H1 (cell line): ENCODE measurements around the gene KIF3B. TPM values are rescaled to one million over a fixed set of nuclear protein-coding genes. Genes with fewer than 3 reads are reported as not detected.
A peak's percentile ranks its signal among the peaks of the same experiment; 100 is the strongest.

ENCODE experiments used
- ASH2L ChIP-seq: fragments of 200-600, 300-600 bp; sonication (generic); IDR thresholded peaks from one replicate; pipeline ENCODE4 v1.7.1; 2017; ENCODE audit warnings: low read length
- BRCA1 ChIP-seq: IDR thresholded peaks from 2 replicates; pipeline ENCODE4 v1.6.1; 2012; ENCODE audit warnings: low read depth, low read length, improper control_type of control experiment
- CHD1 ChIP-seq: IDR thresholded peaks from 2 replicates; pipeline ENCODE4 v1.6.1; 2012; ENCODE audit warnings: low read depth, low read length, improper control_type of control experiment
- CHD7 ChIP-seq: fragments of 300-600 bp; sonication (generic); IDR thresholded peaks from 2 replicates; pipeline ENCODE4 v1.7.1; 2012; ENCODE audit warnings: low read length, moderate library complexity, mild to moderate bottlenecking, inconsistent platforms; ENCODE audit not compliant: insufficient replicate concordance
- CREB1 ChIP-seq: IDR thresholded peaks from 2 replicates; pipeline ENCODE4 v1.6.1; 2012; ENCODE audit warnings: inconsistent platforms
- EP300 ChIP-seq, 2 experiments: IDR thresholded peaks; 1 replicate in 1 of 2; 2 replicates in 1 of 2; pipeline ENCODE4 v1.6.1; 2011 to 2012; ENCODE audit warnings: low read depth in 2 of 2, low read length in 2 of 2, mild to moderate bottlenecking in 2 of 2, borderline replicate concordance in 1 of 2, inconsistent platforms in 1 of 2, moderate library complexity in 1 of 2
- PHF8 ChIP-seq: fragments of 200-600 bp; sonication (generic); conservative IDR thresholded peaks from 2 replicates; pipeline ENCODE4 v1.7.1; 2012; ENCODE audit warnings: low read depth, mild to moderate bottlenecking, inconsistent platforms, low read length, moderate library complexity
- POU5F1 ChIP-seq: IDR thresholded peaks from 2 replicates; pipeline ENCODE4 v1.6.1; 2011; ENCODE audit warnings: low read depth, mild to moderate bottlenecking, low read length, moderate library complexity
- SIRT6 ChIP-seq: IDR thresholded peaks from one replicate; pipeline ENCODE4 v1.7.1; 2012; ENCODE audit warnings: low read length, inconsistent platforms
- SUZ12 ChIP-seq: fragments of 200-600 bp; sonication (generic); IDR thresholded peaks from 2 replicates; pipeline ENCODE4 v1.6.1; 2012; ENCODE audit warnings: mild to moderate bottlenecking, inconsistent platforms, low read length, moderate library complexity, mixed read lengths
- polyA plus RNA-seq, 7 experiments: library from polyadenylated mRNA; depleted of rRNA in 3 of 7; stranded (reverse) in 5 of 7; unstranded in 2 of 7; fragments of >200 nt in 5 of 7; fragments of 200-250 nt in 2 of 7; gene quantifications; 1 replicate in 5 of 7; 2 replicates in 1 of 7; 4 replicates in 1 of 7; pipeline versions ENCODE4 v1.2.1 to v1.2.3, GENCODE V29; 2011 to 2013; ENCODE audit warnings: missing spikeins in 2 of 7, mixed read lengths in 2 of 7
- total RNA-seq: library from RNA; stranded (reverse); fragmentation: NEBNext Ultra II Directional; extraction: Animal tissue kit (Norgen Biotek cat#: 25700); gene quantifications from 2 replicates; pipeline ENCODE4 v1.2.1, GENCODE V29; 2021

Gene KIF3B
- total and polyA plus RNA-seq, 2 of the 8 experiments (the other 6 are each of a cell fraction or from before 2014, with no cell fraction given): 10.1 to 22.4 TPM

GRCh38 chr20:32358883-32359632, 81.6 kb downstream of the KIF3B start (continued):
- TF ChIP-seq CHD7: no peak
- no peak for TF ChIP-seq BRCA1
- no peak for TF ChIP-seq SUZ12
- no peak for TF ChIP-seq PHF8
- peak; percentile 22 for TF ChIP-seq ASH2L
- peak in 1 of 2 experiments; percentile 82; a peak in 1 of 3 replicates for TF ChIP-seq EP300 (IDR thresholded peaks at IDR 0.05; ENCODE audit: borderline replicate concordance in 1 of 2, low read depth in 2 of 2, low read length in 2 of 2)
- TF ChIP-seq POU5F1: no peak
- peak; percentile 40; the same call in 1 of the 2 replicates for TF ChIP-seq CREB1
- TF ChIP-seq CHD1: no peak
- no peak for TF ChIP-seq SIRT6
